ENCODE data around the gene AEBP1.
A peak's percentile ranks its signal among the peaks of the same experiment; 100 is the strongest.

Gene AEBP1

DNA sequence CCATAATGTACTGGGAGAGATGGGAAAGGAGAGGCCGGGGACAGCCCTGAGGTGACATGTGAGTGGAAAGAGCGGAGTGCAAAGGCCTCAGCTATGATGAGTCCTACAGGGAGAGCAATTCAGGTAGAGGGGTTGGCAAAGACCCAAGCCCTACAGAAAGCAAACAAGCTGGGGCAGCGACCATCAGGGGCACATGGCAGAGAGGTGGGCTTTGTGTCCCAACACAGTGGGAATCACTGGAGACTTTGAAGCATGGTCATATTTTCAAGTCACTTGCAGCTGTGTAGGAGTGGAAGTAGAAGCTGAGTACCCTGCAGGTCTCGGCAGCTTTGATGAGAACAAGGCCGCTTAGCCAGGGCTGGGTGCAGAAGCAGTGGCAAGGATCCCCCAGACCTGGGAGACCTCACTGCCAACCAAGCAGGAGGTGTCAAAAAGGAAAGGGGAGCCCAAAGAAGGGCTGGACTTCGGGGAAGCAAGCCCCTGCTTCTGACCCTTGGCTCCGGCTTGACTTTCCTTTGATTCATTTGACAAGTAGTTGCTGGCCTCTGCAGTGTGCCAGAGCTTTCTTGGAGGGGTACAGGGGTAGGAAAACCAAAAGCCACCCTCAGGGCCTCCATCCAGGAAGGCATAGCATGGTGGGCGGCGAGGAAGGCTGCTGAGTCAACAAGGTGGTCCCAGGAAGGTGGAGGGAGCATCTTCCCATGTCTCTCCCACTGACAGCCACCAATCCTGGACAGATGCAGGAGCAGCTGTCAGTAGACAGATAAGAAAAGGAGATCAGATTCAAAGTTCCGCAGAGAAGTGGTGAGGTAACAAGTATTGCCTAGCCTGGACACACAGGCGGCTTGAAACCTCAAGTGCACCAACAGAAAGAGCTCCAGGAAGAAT, 36.8 kb upstream of the AEBP1 start:
- TF ChIP-seq, protein P1, sequence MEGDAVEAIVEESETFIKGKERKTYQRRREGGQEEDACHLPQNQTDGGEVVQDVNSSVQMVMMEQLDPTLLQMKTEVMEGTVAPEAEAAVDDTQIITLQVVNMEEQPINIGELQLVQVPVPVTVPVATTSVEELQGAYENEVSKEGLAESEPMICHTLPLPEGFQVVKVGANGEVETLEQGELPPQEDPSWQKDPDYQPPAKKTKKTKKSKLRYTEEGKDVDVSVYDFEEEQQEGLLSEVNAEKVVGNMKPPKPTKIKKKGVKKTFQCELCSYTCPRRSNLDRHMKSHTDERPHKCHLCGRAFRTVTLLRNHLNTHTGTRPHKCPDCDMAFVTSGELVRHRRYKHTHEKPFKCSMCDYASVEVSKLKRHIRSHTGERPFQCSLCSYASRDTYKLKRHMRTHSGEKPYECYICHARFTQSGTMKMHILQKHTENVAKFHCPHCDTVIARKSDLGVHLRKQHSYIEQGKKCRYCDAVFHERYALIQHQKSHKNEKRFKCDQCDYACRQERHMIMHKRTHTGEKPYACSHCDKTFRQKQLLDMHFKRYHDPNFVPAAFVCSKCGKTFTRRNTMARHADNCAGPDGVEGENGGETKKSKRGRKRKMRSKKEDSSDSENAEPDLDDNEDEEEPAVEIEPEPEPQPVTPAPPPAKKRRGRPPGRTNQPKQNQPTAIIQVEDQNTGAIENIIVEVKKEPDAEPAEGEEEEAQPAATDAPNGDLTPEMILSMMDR (IDR thresholded peaks at IDR 0.05; ENCODE audit: low read depth, low read length) = no peak
- DNase-seq (ENCODE audit: low read depth in 2 of 2) = peak in 1 of 2 donors; percentile 16
- no peak overlapping the region for H3K4me3 ChIP-seq (replicated peaks in 1 of 2; ENCODE audit: low read depth in 2 of 2, low read length in 2 of 2)

DNA sequence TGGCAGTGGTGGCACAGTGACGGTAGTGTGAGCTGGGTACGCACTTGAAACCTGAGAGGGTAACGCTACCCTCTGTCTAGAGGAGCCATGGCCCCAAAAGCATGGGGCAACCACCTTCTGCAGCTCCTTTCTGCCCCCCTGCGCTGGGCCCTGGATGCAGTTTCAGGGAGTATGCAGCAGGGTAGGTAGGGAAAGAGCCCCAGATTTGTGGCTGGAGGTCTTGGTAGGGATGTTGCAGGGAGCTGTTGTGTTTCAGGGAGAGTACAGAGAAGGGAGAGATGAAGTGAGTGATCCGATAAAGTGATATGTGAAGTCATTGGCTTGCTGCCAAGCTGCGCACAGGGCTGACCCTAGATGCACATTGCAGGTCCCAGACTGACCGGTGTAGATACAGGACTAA, 36.1 kb upstream of the AEBP1 start:
- TF ChIP-seq, protein P1 (IDR thresholded peaks at IDR 0.05; ENCODE audit: low read depth, low read length) = no peak
- no peak for DNase-seq (ENCODE audit: low read depth in 2 of 2)
- no peak overlapping the region for H3K4me3 ChIP-seq (replicated peaks in 1 of 2; ENCODE audit: low read depth in 2 of 2, low read length in 2 of 2)

DNA sequence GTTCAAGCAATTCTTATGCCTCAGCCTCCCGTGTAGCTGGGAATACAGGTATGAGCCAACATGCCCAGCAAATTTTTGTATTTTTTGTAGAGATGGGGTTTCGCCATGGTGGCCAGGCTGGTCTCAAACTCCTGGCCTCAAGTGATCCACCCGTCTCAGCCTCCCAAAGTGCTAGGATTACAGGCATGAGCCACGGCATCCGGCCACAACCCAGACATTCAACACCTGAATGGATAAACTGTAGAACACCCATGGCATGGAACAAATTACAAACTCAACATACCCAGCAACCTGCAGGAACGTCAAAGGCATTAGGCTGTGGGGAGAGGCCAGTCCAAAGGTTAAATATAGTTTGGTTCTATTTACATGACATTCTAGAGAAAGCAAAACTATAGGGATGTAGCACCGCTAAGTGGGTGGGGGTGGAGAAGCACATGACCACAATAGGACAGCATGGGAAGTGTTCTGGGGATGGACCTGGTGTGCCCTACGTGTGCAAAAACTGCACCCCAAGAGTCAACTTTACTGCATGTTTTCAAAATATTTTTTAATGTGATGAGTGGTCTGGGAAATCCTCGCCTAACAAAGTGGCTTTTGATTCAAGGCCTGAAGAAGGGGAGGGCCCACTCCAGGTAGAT, 32.3 kb upstream of the AEBP1 start:
- TF ChIP-seq, protein P1 (IDR thresholded peaks at IDR 0.05; ENCODE audit: low read depth, low read length) = no peak
- DNase-seq (ENCODE audit: low read depth in 2 of 2) = no peak
- no peak overlapping the region for H3K4me3 ChIP-seq (replicated peaks in 1 of 2; ENCODE audit: low read depth in 2 of 2, low read length in 2 of 2)

DNA sequence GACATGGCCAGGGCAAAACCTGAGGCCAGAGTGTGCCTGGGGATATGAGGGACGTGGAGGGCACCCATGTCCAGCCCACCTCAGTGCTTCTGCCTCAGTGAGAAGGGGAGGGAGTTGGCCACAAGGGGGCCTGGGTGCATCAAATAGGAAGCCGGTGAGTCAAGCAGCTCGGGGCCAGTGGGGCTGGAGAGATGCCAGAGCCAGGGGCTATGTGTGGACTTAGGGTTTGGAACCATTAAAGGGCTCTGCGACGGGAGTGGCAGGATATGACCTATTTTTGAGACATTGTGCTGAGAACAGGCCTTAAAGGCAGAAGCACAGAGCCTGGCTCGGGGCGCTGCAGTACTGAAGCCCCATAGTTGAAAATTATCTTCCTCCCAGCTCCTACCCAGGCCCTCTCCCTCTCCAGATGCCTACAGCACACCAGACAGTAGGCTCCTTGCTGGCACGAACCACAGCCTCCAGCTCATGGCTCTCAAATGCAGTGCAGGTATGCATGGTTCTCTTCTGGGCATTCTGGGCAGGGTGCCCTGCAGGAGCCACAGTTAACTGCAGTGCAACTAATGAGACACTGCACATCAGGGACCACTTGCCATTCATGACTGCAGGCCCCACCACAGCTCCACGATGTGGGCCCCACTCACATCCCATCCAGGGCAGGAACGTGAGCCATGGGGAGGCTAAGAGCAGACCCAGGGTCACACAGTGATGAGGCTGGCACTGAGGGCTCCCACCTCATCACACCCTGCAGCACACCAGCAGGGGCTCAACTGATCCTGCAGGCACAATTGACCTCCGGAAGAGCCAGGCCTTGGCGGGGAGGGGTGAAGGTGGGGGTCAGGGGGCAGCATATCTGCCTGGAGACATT, 31.5 kb upstream of the AEBP1 start:
- TF ChIP-seq, protein P1 (IDR thresholded peaks at IDR 0.05; ENCODE audit: low read depth, low read length) = peak; percentile 93
- DNase-seq (ENCODE audit: low read depth in 2 of 2) = peak; percentile 90 to 91
- H3K4me3 ChIP-seq (replicated peaks in 1 of 2; ENCODE audit: low read depth in 2 of 2, low read length in 2 of 2) = no peak overlapping the region

DNA sequence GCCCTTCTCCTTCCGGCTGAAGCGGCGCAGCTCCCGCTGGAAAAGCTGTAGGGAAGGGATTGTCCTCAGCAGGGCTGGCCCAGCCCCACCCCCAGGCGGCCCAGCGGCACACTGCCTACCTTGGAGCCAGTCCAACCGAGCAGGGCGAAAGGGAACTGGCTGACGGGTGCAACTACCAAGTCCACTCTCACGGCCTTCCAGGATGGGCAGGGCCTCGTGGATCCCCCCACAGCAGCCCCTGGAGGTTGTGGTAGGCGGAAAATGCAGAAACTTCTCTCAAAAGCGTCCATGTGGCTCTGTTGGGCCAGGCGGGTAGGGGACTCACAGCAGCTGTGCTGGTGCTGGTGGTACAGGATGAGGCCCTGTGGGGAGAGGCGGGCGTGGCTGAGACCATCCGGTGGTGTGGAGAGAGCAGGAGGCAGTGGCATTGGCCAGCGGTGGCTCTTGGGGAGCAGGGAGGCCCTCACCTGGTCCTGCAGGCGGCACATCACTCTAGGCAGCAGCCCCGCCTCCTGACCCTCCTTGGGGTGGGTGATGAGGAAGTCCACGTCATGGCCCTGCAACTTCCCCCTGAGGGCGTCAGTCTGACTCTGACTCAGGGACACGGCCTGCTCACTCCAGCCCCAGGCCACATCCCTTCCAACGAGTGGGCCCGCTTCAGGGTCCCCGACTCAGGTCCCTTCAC, 30.3 kb upstream of the AEBP1 start:
- TF ChIP-seq, protein P1 (IDR thresholded peaks at IDR 0.05; ENCODE audit: low read depth, low read length) = no peak
- peak in 1 of 2 donors; percentile 76 for DNase-seq (ENCODE audit: low read depth in 2 of 2)
- peak overlapping the region in 1 of 2 donors; percentile 7 for H3K4me3 ChIP-seq (replicated peaks in 1 of 2; ENCODE audit: low read depth in 2 of 2, low read length in 2 of 2)

DNA sequence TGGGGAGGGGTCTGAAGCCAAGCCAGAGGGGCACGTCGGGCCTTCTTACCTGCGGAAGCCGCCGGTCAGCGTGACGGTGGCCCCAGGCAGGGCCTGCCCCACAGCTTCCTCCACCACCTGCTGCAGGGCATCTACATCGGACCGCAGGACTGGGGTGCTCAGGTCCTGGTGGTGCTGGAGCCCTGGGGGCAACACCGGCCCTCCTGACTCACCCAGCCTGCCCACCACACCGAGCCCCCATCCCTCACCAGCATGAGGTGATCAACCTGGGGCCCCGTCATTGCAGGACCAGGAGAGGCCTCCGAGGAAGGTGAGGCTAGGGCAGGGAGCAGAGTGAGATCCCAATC, 29.8 kb upstream of the AEBP1 start:
- no peak overlapping the region for H3K4me3 ChIP-seq (replicated peaks in 1 of 2; ENCODE audit: low read depth in 2 of 2, low read length in 2 of 2)
- no peak for DNase-seq (ENCODE audit: low read depth in 2 of 2)
- TF ChIP-seq, protein P1 (IDR thresholded peaks at IDR 0.05; ENCODE audit: low read depth, low read length) = no peak

Data from cardiac fibroblast (primary cell).